ENCODE measurements around the gene CD164L2. TPM values are rescaled to one million over a fixed set of nuclear protein-coding genes. Genes with fewer than 3 reads are reported as not detected.

The CD164L2 gene
- total and polyA plus RNA-seq, 2 experiments from 2014 or later, result 2.0 to 2.8 TPM

GRCh38 chr1:27429029-27429425 is 45.9 kb upstream of the CD164L2 start:
- Histone ChIP-seq H3K36me3 (ENCODE audit: insufficient read depth) (0 out of 2 replicates have a peak, but pooled peaks cover 3% of the 10 kb centered on the region), H3K9me2 (ENCODE audit: insufficient read depth) (no peaks in the 10 kb centered on the region), H3K79me2 (replicated peaks; ENCODE audit: insufficient read depth) (peaks cover 35% of the 10 kb centered on the region), H3K27ac (ENCODE audit: low read depth) (peak overlapping the region; percentile 88), H3F3A (replicated peaks; ENCODE audit: low read depth) (no peaks in the 10 kb centered on the region; the same call in 1 of the 2 replicates), H3K4me2 (peak overlapping the region; percentile 40), H3K4me3 (no peak overlapping the region), H2AFZ (no peak overlapping the region), H3K27me3 (ENCODE audit: insufficient read depth) (no peaks in the 10 kb centered on the region), H4K20me1 (replicated peaks; ENCODE audit: insufficient read depth) (no peaks in the 10 kb centered on the region), H3K4me1 (ENCODE audit: insufficient read depth) (peaks cover 41% of the 10 kb centered on the region)
- Mint-ChIP-seq H3K27me3 (ENCODE audit: insufficient read depth, low read depth, poor library complexity) (peaks cover 7% of the 10 kb centered on the region), H3K9me3 (no peaks in the 10 kb centered on the region), H3K4me3 (no peak overlapping the region; the same call in 2 of the 3 replicates), H3K27ac (peak overlapping the region; percentile 98), H3K4me1 (peaks cover 61% of the 10 kb centered on the region), H3K36me3 (ENCODE audit: low read depth) (peaks cover 28% of the 10 kb centered on the region)
- no peak for DNase-seq (ENCODE audit: low spot score)
- no peak for TF ChIP-seq EZH2 (IDR thresholded peaks at IDR 0.05; ENCODE audit: low read depth, unreplicated experiment)
- no peak for TF ChIP-seq ZNF114 (CRISPR knock-in tag; IDR thresholded peaks at IDR 0.05)
- TF ChIP-seq STAT1 (IDR thresholded peaks at IDR 0.05; ENCODE audit: unreplicated experiment), result no peak
- no peak for TF ChIP-seq CREB1 (CRISPR knock-in tag; IDR thresholded peaks at IDR 0.05; ENCODE audit: low read depth)
- TF ChIP-seq EZH2phosphoT487 (IDR thresholded peaks at IDR 0.05; ENCODE audit: unreplicated experiment), result no peak
- TF ChIP-seq ZNF331 (CRISPR knock-in tag; IDR thresholded peaks at IDR 0.05; ENCODE audit: low read depth), result no peak
- TF ChIP-seq, protein P1, sequence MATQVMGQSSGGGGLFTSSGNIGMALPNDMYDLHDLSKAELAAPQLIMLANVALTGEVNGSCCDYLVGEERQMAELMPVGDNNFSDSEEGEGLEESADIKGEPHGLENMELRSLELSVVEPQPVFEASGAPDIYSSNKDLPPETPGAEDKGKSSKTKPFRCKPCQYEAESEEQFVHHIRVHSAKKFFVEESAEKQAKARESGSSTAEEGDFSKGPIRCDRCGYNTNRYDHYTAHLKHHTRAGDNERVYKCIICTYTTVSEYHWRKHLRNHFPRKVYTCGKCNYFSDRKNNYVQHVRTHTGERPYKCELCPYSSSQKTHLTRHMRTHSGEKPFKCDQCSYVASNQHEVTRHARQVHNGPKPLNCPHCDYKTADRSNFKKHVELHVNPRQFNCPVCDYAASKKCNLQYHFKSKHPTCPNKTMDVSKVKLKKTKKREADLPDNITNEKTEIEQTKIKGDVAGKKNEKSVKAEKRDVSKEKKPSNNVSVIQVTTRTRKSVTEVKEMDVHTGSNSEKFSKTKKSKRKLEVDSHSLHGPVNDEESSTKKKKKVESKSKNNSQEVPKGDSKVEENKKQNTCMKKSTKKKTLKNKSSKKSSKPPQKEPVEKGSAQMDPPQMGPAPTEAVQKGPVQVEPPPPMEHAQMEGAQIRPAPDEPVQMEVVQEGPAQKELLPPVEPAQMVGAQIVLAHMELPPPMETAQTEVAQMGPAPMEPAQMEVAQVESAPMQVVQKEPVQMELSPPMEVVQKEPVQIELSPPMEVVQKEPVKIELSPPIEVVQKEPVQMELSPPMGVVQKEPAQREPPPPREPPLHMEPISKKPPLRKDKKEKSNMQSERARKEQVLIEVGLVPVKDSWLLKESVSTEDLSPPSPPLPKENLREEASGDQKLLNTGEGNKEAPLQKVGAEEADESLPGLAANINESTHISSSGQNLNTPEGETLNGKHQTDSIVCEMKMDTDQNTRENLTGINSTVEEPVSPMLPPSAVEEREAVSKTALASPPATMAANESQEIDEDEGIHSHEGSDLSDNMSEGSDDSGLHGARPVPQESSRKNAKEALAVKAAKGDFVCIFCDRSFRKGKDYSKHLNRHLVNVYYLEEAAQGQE (IDR thresholded peaks at IDR 0.05; ENCODE audit: unreplicated experiment), result no peak
- no peak for TF ChIP-seq NANOG (IDR thresholded peaks at IDR 0.05; ENCODE audit: borderline replicate concordance)
- TF ChIP-seq, protein P2, sequence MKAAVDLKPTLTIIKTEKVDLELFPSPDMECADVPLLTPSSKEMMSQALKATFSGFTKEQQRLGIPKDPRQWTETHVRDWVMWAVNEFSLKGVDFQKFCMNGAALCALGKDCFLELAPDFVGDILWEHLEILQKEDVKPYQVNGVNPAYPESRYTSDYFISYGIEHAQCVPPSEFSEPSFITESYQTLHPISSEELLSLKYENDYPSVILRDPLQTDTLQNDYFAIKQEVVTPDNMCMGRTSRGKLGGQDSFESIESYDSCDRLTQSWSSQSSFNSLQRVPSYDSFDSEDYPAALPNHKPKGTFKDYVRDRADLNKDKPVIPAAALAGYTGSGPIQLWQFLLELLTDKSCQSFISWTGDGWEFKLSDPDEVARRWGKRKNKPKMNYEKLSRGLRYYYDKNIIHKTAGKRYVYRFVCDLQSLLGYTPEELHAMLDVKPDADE (IDR thresholded peaks at IDR 0.05), result no peak
- no peak for TF ChIP-seq POLR2AphosphoS5 (IDR thresholded peaks at IDR 0.05; ENCODE audit: low read depth)
- TF ChIP-seq, protein P3, sequence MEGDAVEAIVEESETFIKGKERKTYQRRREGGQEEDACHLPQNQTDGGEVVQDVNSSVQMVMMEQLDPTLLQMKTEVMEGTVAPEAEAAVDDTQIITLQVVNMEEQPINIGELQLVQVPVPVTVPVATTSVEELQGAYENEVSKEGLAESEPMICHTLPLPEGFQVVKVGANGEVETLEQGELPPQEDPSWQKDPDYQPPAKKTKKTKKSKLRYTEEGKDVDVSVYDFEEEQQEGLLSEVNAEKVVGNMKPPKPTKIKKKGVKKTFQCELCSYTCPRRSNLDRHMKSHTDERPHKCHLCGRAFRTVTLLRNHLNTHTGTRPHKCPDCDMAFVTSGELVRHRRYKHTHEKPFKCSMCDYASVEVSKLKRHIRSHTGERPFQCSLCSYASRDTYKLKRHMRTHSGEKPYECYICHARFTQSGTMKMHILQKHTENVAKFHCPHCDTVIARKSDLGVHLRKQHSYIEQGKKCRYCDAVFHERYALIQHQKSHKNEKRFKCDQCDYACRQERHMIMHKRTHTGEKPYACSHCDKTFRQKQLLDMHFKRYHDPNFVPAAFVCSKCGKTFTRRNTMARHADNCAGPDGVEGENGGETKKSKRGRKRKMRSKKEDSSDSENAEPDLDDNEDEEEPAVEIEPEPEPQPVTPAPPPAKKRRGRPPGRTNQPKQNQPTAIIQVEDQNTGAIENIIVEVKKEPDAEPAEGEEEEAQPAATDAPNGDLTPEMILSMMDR (conservative IDR thresholded peaks at IDR 0.05; ENCODE audit: low read depth in 2 of 2), result no peak
- TF ChIP-seq JUNB (IDR thresholded peaks at IDR 0.05; ENCODE audit: unreplicated experiment), result no peak
- no peak for TF ChIP-seq ZNF462 (CRISPR knock-in tag; IDR thresholded peaks at IDR 0.05)
- no peak for ATAC-seq

Measured in GM23338 (cell line).